HEK293T (cell line): ENCODE results near the gene ANKRD11.

ENCODE experiments used
- ARNT ChIP-seq: fragments of 450-650 bp; IDR thresholded peaks from 2 replicates; pipeline ENCODE4 v1.6.1; 2017; ENCODE audit warnings: mild to moderate bottlenecking
- BHLHE40 ChIP-seq: fragments of 450-650 bp; IDR thresholded peaks from 2 replicates; pipeline ENCODE4 v1.6.1; 2016; ENCODE audit warnings: mild to moderate bottlenecking, moderate library complexity, borderline replicate concordance
- ELF4 ChIP-seq: fragments of 450-650 bp; IDR thresholded peaks from 2 replicates; pipeline ENCODE4 v1.6.1; 2017; ENCODE audit warnings: antibody characterized with exemption
- FOXA1 ChIP-seq: fragments of 450-650 bp; IDR thresholded peaks from 2 replicates; pipeline ENCODE4 v1.6.1; 2016; ENCODE audit warnings: mild to moderate bottlenecking
- FOXM1 ChIP-seq: fragments of 450-650 bp; IDR thresholded peaks from 2 replicates; pipeline ENCODE4 v1.6.1; 2017; ENCODE audit warnings: mild to moderate bottlenecking, borderline replicate concordance
- HDGF ChIP-seq: fragments of 450-650 bp; IDR thresholded peaks from 2 replicates; pipeline ENCODE4 v1.6.1; 2017; ENCODE audit warnings: antibody characterized with exemption, borderline replicate concordance
- L3MBTL2 ChIP-seq: fragments of 450-650 bp; conservative IDR thresholded peaks from 2 replicates; pipeline ENCODE4 v1.6.1; 2016; ENCODE audit warnings: mild to moderate bottlenecking
- LEF1 ChIP-seq: fragments of 450-650 bp; IDR thresholded peaks from 2 replicates; pipeline ENCODE4 v1.6.1; 2017; ENCODE audit warnings: mild to moderate bottlenecking, borderline replicate concordance
- NFRKB ChIP-seq: fragments of 450-650 bp; IDR thresholded peaks from 2 replicates; pipeline ENCODE4 v1.6.1; 2016; ENCODE audit warnings: mild to moderate bottlenecking, moderate library complexity
- SP1 ChIP-seq: fragments of 450-650 bp; IDR thresholded peaks from 2 replicates; pipeline ENCODE4 v1.6.1; 2017
- SUZ12 ChIP-seq: fragments of 450-650 bp; IDR thresholded peaks from 2 replicates; pipeline ENCODE4 v1.6.1; 2016; ENCODE audit warnings: mild to moderate bottlenecking
- TARDBP ChIP-seq: fragments of 450-650 bp; IDR thresholded peaks from 2 replicates; pipeline ENCODE4 v1.6.1; 2016
- ZNF384 ChIP-seq: fragments of 450-650 bp; IDR thresholded peaks from 2 replicates; pipeline ENCODE4 v1.6.1; 2016
- TF ChIP-seq, protein P1 (sequence below): fragments of 450-650 bp; IDR thresholded peaks from 2 replicates; pipeline ENCODE4 v1.6.1; 2016

DNA sequence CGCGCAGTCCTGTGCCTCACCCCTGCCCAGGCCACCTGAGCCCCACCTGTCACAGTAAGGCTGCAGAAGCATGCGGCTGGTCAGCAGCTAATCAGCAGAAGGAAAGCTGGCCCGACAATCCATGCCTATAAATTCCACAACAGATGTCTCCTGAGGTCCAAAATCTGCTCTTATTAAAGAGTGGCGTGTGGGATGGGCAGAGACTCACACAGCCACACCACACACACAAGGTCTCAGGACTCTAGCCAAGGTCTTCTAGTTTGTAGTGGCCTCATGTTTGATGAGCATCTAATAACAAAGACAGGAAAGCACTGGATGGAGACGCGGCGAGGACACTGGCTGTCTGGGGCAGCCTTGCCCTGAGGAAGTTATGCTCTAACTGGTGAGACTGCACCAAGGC, 55.9 kb downstream of the ANKRD11 start:
- TF ChIP-seq ARNT, result no peak
- no peak for TF ChIP-seq ELF4
- TF ChIP-seq FOXM1, result no peak
- no peak for TF ChIP-seq BHLHE40
- TF ChIP-seq, protein P1, sequence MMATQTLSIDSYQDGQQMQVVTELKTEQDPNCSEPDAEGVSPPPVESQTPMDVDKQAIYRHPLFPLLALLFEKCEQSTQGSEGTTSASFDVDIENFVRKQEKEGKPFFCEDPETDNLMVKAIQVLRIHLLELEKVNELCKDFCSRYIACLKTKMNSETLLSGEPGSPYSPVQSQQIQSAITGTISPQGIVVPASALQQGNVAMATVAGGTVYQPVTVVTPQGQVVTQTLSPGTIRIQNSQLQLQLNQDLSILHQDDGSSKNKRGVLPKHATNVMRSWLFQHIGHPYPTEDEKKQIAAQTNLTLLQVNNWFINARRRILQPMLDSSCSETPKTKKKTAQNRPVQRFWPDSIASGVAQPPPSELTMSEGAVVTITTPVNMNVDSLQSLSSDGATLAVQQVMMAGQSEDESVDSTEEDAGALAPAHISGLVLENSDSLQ, result no peak
- no peak for TF ChIP-seq FOXA1
- no peak for TF ChIP-seq SP1
- no peak for TF ChIP-seq TARDBP
- TF ChIP-seq SUZ12, result no peak
- no peak for TF ChIP-seq LEF1
- no peak for TF ChIP-seq NFRKB
- TF ChIP-seq L3MBTL2, result no peak
- no peak for TF ChIP-seq HDGF
- no peak for TF ChIP-seq ZNF384
